MM.1S (cell line): ENCODE measurements around the gene CYTL1.
"Not testable (repeated sequence)": the region's sequence is repeated elsewhere in the genome, so short reads cannot be mapped to it uniquely, and the experiment has no call there.

Experiments used
- DNase-seq: peaks from one replicate; pipeline ENCODE4 v3.0.0-alpha.2; 2015
- H2AFZ ChIP-seq: fragments of 300-600 bp; sonication (generic); 2 replicates; pipeline ENCODE4 v1.6.0; 2016; ENCODE audit warnings: antibody characterized with exemption, low read length
- H3F3A ChIP-seq: fragments of 300-600 bp; sonication (generic); 2 replicates; pipeline ENCODE4 v1.6.1; 2016; ENCODE audit warnings: mild to moderate bottlenecking, antibody characterized with exemption, low read length, moderate library complexity, mixed read lengths; ENCODE audit not compliant: insufficient read depth
- H3K27ac ChIP-seq: fragments of 300-600 bp; sonication (generic); 2 replicates; pipeline ENCODE4 v1.5.1; 2016; ENCODE audit warnings: mild to moderate bottlenecking, low read length
- H3K27me3 ChIP-seq: fragments of 300-600 bp; sonication (generic); replicated peaks from 2 replicates; pipeline ENCODE4 v1.6.0; 2016; ENCODE audit warnings: low read length; ENCODE audit not compliant: insufficient read depth
- H3K36me3 ChIP-seq: fragments of 300-600 bp; sonication (generic); replicated peaks from 2 replicates; pipeline ENCODE4 v1.6.1; 2016; ENCODE audit warnings: mild to moderate bottlenecking, low read length, mixed read lengths; ENCODE audit not compliant: insufficient read depth
- H3K4me1 ChIP-seq: fragments of 300-600 bp; sonication (generic); 2 replicates; pipeline ENCODE4 v1.6.1; 2016; ENCODE audit warnings: low read length, mixed read lengths
- H3K4me2 ChIP-seq: fragments of 300-600 bp; sonication (generic); 2 replicates; pipeline ENCODE4 v1.6.0; 2016; ENCODE audit warnings: low read depth, low read length
- H3K4me3 ChIP-seq: fragments of 300-600 bp; sonication (generic); 2 replicates; pipeline ENCODE4 v1.5.1; 2016; ENCODE audit warnings: low read length, mixed read lengths
- H3K79me2 ChIP-seq: fragments of 300-600 bp; sonication (generic); 2 replicates; pipeline ENCODE4 v1.6.1; 2016; ENCODE audit warnings: mixed run types, low read length, mixed read lengths
- H3K9ac ChIP-seq: fragments of 300-600 bp; sonication (generic); 2 replicates; pipeline ENCODE4 v1.6.1; 2016; ENCODE audit warnings: low read length, mixed read lengths
- H3K9me2 ChIP-seq: fragments of 300-600 bp; sonication (generic); replicated peaks from 2 replicates; pipeline ENCODE4 v1.6.1; 2016; ENCODE audit warnings: mild to moderate bottlenecking, low read length, mixed read lengths; ENCODE audit not compliant: insufficient read depth
- H3K9me3 ChIP-seq: fragments of 300-600 bp; sonication (generic); replicated peaks from 2 replicates; pipeline ENCODE4 v1.6.1; 2016; ENCODE audit warnings: mild to moderate bottlenecking, low read length, mixed read lengths; ENCODE audit not compliant: insufficient read depth
- H4K20me1 ChIP-seq: fragments of 300-600 bp; sonication (generic); 2 replicates; pipeline ENCODE4 v1.6.1; 2016; ENCODE audit warnings: mild to moderate bottlenecking, low read length, moderate library complexity, mixed read lengths; ENCODE audit not compliant: insufficient read depth
- CTCF ChIP-seq: fragments of 300-600 bp; sonication (generic); IDR thresholded peaks from 2 replicates; pipeline ENCODE4 v1.5.1; 2016; ENCODE audit warnings: antibody characterized with exemption, low read length, mixed read lengths
- EZH2 ChIP-seq: fragments of 300-600 bp; sonication (generic); optimal IDR thresholded peaks from 2 replicates; pipeline ENCODE3; 2017; ENCODE audit warnings: low read depth, mild to moderate bottlenecking, antibody characterized with exemption, low read length, mixed read lengths
- EZH2phosphoT487 ChIP-seq: fragments of 300-600 bp; sonication (generic); IDR thresholded peaks from 2 replicates; pipeline ENCODE4 v1.6.1; 2018; ENCODE audit warnings: antibody characterized with exemption, low read length

CYTL1 gene, protein sequence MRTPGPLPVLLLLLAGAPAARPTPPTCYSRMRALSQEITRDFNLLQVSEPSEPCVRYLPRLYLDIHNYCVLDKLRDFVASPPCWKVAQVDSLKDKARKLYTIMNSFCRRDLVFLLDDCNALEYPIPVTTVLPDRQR

GRCh38 chr4:5019274-5019673, at the start of gene CYTL1:
TSS of gene CYTL1 (minus strand) at chr4:5019458. CDS start at chr4:5019445, 13 bp downstream.
- Histone ChIP-seq H3F3A (no peaks in the 10 kb centered on the region), H2AFZ (no peak within 1 kb of the TSS), H3K27me3 (no peaks in the 10 kb centered on the region), H3K36me3 (no peaks in the 10 kb centered on the region), H4K20me1 (no peaks in the 10 kb centered on the region), H3K4me3 (no peak within 1 kb of the TSS), H3K9me3 (no peaks in the 10 kb centered on the region), H3K9me2 (no peaks in the 10 kb centered on the region), H3K4me2 (no peak within 1 kb of the TSS), H3K27ac (no peak within 1 kb of the TSS), H3K4me1 (no peaks in the 10 kb centered on the region), H3K79me2 (no peaks in the 10 kb centered on the region), H3K9ac (no peak within 1 kb of the TSS)
- DNase-seq = no peak
- no peak for TF ChIP-seq CTCF
- TF ChIP-seq EZH2phosphoT487 = no peak
- no peak for TF ChIP-seq EZH2

DNA sequence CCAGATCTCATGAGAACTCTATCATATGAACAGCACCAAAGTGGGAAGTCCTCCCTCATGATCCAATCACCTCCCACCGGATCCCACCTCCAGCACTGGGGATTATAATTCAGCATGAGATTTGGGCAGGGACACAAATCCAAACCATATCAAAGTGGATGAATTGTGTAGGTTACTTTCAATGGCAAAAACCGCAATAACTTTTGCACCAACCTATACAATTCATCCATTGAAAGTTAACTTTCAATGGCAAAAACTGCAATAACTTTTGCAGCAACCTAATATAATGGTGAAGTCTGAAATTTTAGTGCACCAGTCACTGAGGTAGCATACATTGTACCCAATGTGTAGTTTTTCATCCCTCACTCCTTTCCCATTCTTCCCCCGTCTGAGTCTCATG, 48.6 kb upstream of the CYTL1 start:
- no peak overlapping the region for H3K4me2 ChIP-seq
- TF ChIP-seq EZH2 = no peak
- no peak for TF ChIP-seq EZH2phosphoT487
- TF ChIP-seq CTCF = no peak
- DNase-seq = no peak
- H4K20me1 ChIP-seq = no peaks in the 10 kb centered on the region
- no peaks in the 10 kb centered on the region for H3K27me3 ChIP-seq
- no peaks in the 10 kb centered on the region for H3K36me3 ChIP-seq
- H3K9me2 ChIP-seq = no peaks in the 10 kb centered on the region
- H3K27ac ChIP-seq = no peak overlapping the region
- no peak overlapping the region for H2AFZ ChIP-seq
- H3K4me3 ChIP-seq = no peak overlapping the region
- no peaks in the 10 kb centered on the region for H3K4me1 ChIP-seq
- no peak overlapping the region for H3K9ac ChIP-seq
- no peaks in the 10 kb centered on the region for H3K9me3 ChIP-seq
- H3F3A ChIP-seq = no peaks in the 10 kb centered on the region
- H3K79me2 ChIP-seq = no peaks in the 10 kb centered on the region

- H3K4me1 ChIP-seq, H3K27me3 ChIP-seq, H3K36me3 ChIP-seq, H3K4me2 ChIP-seq, H3K79me2 ChIP-seq, H4K20me1 ChIP-seq, H3K9me3 ChIP-seq, H2AFZ ChIP-seq, H3K9me2 ChIP-seq, H3K27ac ChIP-seq, H3K9ac ChIP-seq, H3F3A ChIP-seq, DNase-seq, H3K4me3 ChIP-seq: not testable (repeated sequence)
Measured at GRCh38 chr4:5066968-5067367, 47.7 kb upstream of the CYTL1 start.

DNA sequence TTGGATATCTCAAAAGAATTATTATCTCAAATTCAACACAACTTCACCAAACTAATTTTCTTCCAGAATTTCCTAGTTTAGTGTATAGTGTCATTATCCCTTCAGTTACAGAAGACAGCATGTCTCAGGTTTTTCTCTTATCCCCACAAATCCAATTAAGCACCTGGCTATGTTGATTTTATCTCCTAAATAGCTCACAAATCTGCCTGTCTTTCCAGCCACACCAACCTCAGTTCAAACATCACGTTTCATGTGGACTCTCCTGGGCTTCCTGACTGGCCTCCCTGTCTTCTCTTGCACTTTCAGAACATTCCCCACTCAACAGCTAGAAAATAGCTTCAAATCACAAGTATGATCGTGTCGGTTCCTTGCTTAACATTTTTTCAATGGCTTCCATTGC, 46.8 kb upstream of the CYTL1 start:
- no peaks in the 10 kb centered on the region; the same call in 1 of the 2 replicates for H3K9me3 ChIP-seq
- no peaks in the 10 kb centered on the region for H3F3A ChIP-seq
- no peaks in the 10 kb centered on the region for H3K9me2 ChIP-seq
- no peak overlapping the region for H3K27ac ChIP-seq
- no peak overlapping the region for H3K9ac ChIP-seq
- no peaks in the 10 kb centered on the region for H3K79me2 ChIP-seq
- TF ChIP-seq EZH2 (no peak), EZH2phosphoT487 (no peak), CTCF (no peak)
- H3K4me1 ChIP-seq = no peaks in the 10 kb centered on the region
- H3K36me3 ChIP-seq = no peaks in the 10 kb centered on the region
- H2AFZ ChIP-seq = no peak overlapping the region
- no peaks in the 10 kb centered on the region for H3K27me3 ChIP-seq
- H3K4me3 ChIP-seq = no peak overlapping the region
- H3K4me2 ChIP-seq = no peak overlapping the region
- DNase-seq = no peak
- H4K20me1 ChIP-seq = no peaks in the 10 kb centered on the region
